ENCODE measurements around the gene SSTR3. TPM values are rescaled to one million over a fixed set of nuclear protein-coding genes. Genes with fewer than 3 reads are reported as not detected.

The SSTR3 gene
- total and polyA plus RNA-seq, 2 donors (not counting 1 experiment from before 2014, with no cell fraction given) = not detected

DNA sequence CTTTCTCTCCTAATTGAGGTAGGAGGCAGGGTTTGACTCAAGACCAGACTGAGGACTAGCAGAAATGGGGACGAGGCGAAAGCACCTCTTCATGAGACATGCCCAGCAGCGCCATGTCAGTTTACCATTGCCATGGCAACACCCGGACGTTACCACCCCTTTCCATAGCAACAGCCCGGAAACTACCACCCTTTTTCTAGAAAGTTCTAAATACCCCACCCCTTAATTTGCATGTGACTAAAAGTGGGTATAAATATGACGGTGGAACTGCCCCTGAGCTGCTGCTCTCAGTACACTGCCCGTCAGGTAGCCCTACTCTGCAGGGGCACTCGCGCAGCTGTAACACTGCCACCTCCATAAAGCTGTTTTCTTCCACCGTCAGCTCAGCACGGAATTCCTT, 37.7 kb upstream of the SSTR3 start:
- TF ChIP-seq, protein P1, sequence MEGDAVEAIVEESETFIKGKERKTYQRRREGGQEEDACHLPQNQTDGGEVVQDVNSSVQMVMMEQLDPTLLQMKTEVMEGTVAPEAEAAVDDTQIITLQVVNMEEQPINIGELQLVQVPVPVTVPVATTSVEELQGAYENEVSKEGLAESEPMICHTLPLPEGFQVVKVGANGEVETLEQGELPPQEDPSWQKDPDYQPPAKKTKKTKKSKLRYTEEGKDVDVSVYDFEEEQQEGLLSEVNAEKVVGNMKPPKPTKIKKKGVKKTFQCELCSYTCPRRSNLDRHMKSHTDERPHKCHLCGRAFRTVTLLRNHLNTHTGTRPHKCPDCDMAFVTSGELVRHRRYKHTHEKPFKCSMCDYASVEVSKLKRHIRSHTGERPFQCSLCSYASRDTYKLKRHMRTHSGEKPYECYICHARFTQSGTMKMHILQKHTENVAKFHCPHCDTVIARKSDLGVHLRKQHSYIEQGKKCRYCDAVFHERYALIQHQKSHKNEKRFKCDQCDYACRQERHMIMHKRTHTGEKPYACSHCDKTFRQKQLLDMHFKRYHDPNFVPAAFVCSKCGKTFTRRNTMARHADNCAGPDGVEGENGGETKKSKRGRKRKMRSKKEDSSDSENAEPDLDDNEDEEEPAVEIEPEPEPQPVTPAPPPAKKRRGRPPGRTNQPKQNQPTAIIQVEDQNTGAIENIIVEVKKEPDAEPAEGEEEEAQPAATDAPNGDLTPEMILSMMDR (conservative IDR thresholded peaks at IDR 0.05 in 1 of 2, IDR thresholded peaks at IDR 0.05 in 1 of 2; ENCODE audit: low read depth in 1 of 2, low read length in 2 of 2) = no peak
- no peak for TF ChIP-seq EZH2 (IDR thresholded peaks at IDR 0.05; ENCODE audit: low read length, missing control alignments)
- Histone ChIP-seq H3K9me3 (ENCODE audit: control insufficient read depth, insufficient read depth, low read depth, low read length) (no peaks in the 10 kb centered on the region), H3K79me2 (ENCODE audit: control insufficient read depth, insufficient read depth, low read length) (no peaks in the 10 kb centered on the region), H3K4me3 (replicated peaks in 1 of 4; ENCODE audit: control extremely low read depth in 1 of 4, insufficient read depth in 1 of 4, low read depth in 3 of 4, low read length in 4 of 4) (no peak overlapping the region), H3K36me3 (ENCODE audit: control insufficient read depth, insufficient read depth, low read length) (no peaks in the 10 kb centered on the region), H3K27me3 (ENCODE audit: control insufficient read depth, insufficient read depth, low read length) (no peaks in the 10 kb centered on the region), H3K4me2 (ENCODE audit: extremely low read depth, insufficient read depth, low read length) (no peak overlapping the region), H3K4me1 (ENCODE audit: control insufficient read depth, extremely low read depth, insufficient read depth, low read length) (no peaks in the 10 kb centered on the region), H3K27ac (ENCODE audit: insufficient read depth, low read length) (no peak overlapping the region), H2AFZ (ENCODE audit: low read length) (no peak overlapping the region), H3K9ac (ENCODE audit: insufficient read depth, low read length) (no peak overlapping the region), H4K20me1 (ENCODE audit: control insufficient read depth, extremely low read depth, insufficient read depth, low read length) (no peaks in the 10 kb centered on the region)
- DNase-seq (ENCODE audit: low read depth in 2 of 2) = no peak

DNA sequence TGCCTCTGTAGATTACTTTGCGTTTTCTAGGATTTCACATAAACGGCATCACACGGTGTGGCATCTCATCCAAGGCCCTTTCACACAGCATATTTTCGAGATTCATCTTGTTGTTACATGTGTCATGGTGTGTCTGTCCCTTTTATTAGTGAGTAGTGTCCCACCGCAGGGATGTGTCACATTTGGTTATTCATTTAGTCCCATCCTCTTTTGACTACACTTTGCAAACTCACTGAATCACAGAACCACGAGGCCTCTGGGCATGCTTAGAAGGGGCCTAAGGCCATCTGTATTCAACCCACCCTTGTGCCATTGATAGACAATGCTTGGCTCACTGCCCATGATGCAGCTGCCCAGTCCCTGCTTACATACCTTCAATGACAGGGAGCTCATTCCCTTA, 36.0 kb upstream of the SSTR3 start:
- Histone ChIP-seq H2AFZ (ENCODE audit: low read length) (no peak overlapping the region), H3K4me2 (ENCODE audit: extremely low read depth, insufficient read depth, low read length) (no peak overlapping the region), H3K4me1 (ENCODE audit: control insufficient read depth, extremely low read depth, insufficient read depth, low read length) (peaks cover 2% of the 10 kb centered on the region), H4K20me1 (ENCODE audit: control insufficient read depth, extremely low read depth, insufficient read depth, low read length) (no peaks in the 10 kb centered on the region), H3K27ac (ENCODE audit: insufficient read depth, low read length) (no peak overlapping the region), H3K9me3 (ENCODE audit: control insufficient read depth, insufficient read depth, low read depth, low read length) (no peaks in the 10 kb centered on the region), H3K9ac (ENCODE audit: insufficient read depth, low read length) (no peak overlapping the region), H3K27me3 (ENCODE audit: control insufficient read depth, insufficient read depth, low read length) (no peaks in the 10 kb centered on the region), H3K79me2 (ENCODE audit: control insufficient read depth, insufficient read depth, low read length) (no peaks in the 10 kb centered on the region), H3K4me3 (replicated peaks in 1 of 4; ENCODE audit: control extremely low read depth in 1 of 4, insufficient read depth in 1 of 4, low read depth in 3 of 4, low read length in 4 of 4) (no peak overlapping the region), H3K36me3 (ENCODE audit: control insufficient read depth, insufficient read depth, low read length) (no peaks in the 10 kb centered on the region)
- DNase-seq (ENCODE audit: low read depth in 2 of 2) = no peak
- TF ChIP-seq, protein P1 (conservative IDR thresholded peaks at IDR 0.05 in 1 of 2, IDR thresholded peaks at IDR 0.05 in 1 of 2; ENCODE audit: low read depth in 1 of 2, low read length in 2 of 2) = no peak
- TF ChIP-seq EZH2 (IDR thresholded peaks at IDR 0.05; ENCODE audit: low read length, missing control alignments) = no peak

DNA sequence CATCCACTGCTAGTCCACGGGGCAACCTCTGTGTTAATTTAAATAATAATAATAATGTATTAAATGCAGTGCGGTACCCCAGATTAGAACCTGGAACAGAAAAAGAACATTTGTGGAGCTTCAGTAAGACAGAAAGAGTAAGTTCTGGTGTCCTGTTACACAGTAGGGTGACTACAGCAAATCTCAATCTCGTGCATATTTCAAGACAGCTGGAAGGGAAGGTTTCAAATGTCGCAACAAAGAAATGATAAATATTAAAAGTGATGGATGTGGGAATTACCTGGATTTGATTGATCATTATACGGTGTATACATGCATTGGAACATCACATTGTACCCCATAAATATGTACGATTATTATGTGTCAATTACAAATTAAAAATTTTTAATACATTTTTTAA, 33.5 kb upstream of the SSTR3 start:
- H3K4me1 ChIP-seq (ENCODE audit: control insufficient read depth, extremely low read depth, insufficient read depth, low read length) = peaks cover 9% of the 10 kb centered on the region
- DNase-seq (ENCODE audit: low read depth in 2 of 2) = no peak
- H3K4me2 ChIP-seq (ENCODE audit: extremely low read depth, insufficient read depth, low read length) = no peak overlapping the region
- no peaks in the 10 kb centered on the region for H3K79me2 ChIP-seq (ENCODE audit: control insufficient read depth, insufficient read depth, low read length)
- TF ChIP-seq EZH2 (IDR thresholded peaks at IDR 0.05; ENCODE audit: low read length, missing control alignments) = no peak
- TF ChIP-seq, protein P1 (conservative IDR thresholded peaks at IDR 0.05 in 1 of 2, IDR thresholded peaks at IDR 0.05 in 1 of 2; ENCODE audit: low read depth in 1 of 2, low read length in 2 of 2) = no peak
- no peaks in the 10 kb centered on the region for H3K27me3 ChIP-seq (ENCODE audit: control insufficient read depth, insufficient read depth, low read length)
- H4K20me1 ChIP-seq (ENCODE audit: control insufficient read depth, extremely low read depth, insufficient read depth, low read length) = no peaks in the 10 kb centered on the region
- no peaks in the 10 kb centered on the region for H3K36me3 ChIP-seq (ENCODE audit: control insufficient read depth, insufficient read depth, low read length)
- no peak overlapping the region for H3K27ac ChIP-seq (ENCODE audit: insufficient read depth, low read length)
- no peak overlapping the region for H3K4me3 ChIP-seq (replicated peaks in 1 of 4; ENCODE audit: control extremely low read depth in 1 of 4, insufficient read depth in 1 of 4, low read depth in 3 of 4, low read length in 4 of 4)
- no peak overlapping the region for H3K9ac ChIP-seq (ENCODE audit: insufficient read depth, low read length)
- H3K9me3 ChIP-seq (ENCODE audit: control insufficient read depth, insufficient read depth, low read depth, low read length) = no peaks in the 10 kb centered on the region
- H2AFZ ChIP-seq (ENCODE audit: low read length) = no peak overlapping the region
